SU-DHL-6 (cell line): ENCODE results near the gene SLC5A11.

Experiments used
- H2AFZ ChIP-seq: fragments of 200-600 bp; sonication (generic); 2 replicates; pipeline ENCODE4 v1.6.1; 2014; ENCODE audit warnings: low read depth, mild to moderate bottlenecking, moderate library complexity, mixed read lengths, antibody characterized with exemption, low read length; ENCODE audit not compliant: severe bottlenecking
- H3F3A ChIP-seq: fragments of 200-600 bp; shearing (Covaris generic); 2 replicates; pipeline ENCODE4 v1.6.0; 2016; ENCODE audit warnings: antibody characterized with exemption, mild to moderate bottlenecking; ENCODE audit not compliant: insufficient read depth
- H3K27ac ChIP-seq: fragments of 200-600 bp; sonication (generic); 2 replicates; pipeline ENCODE4 v1.5.1; 2016; ENCODE audit warnings: low read depth, mild to moderate bottlenecking, low read length, moderate library complexity, mixed read lengths
- H3K27me3 ChIP-seq: fragments of 200-600 bp; sonication (generic), shearing (Covaris generic); 2 replicates; pipeline ENCODE4 v1.6.0; 2014; ENCODE audit warnings: mild to moderate bottlenecking, low read length
- H3K36me3 ChIP-seq: fragments of 200-600 bp; sonication (generic); 2 replicates; pipeline ENCODE4 v1.6.1; 2014; ENCODE audit warnings: mild to moderate bottlenecking, low read length, mixed read lengths
- H3K4me2 ChIP-seq: fragments of 300-600, 200-600 bp; shearing (Covaris generic), sonication (generic); 2 replicates; pipeline ENCODE4 v1.6.0; 2014; ENCODE audit warnings: low read length, low read depth, mild to moderate bottlenecking; ENCODE audit not compliant: poor library complexity, severe bottlenecking
- H3K4me3 ChIP-seq: fragments of 200-600 bp; sonication (generic); 2 replicates; pipeline ENCODE4 v1.5.1; 2014; ENCODE audit warnings: antibody characterized with exemption, low read length, mild to moderate bottlenecking, mixed read lengths; ENCODE audit not compliant: insufficient read depth, poor library complexity, severe bottlenecking
- H3K79me2 ChIP-seq: fragments of 200-600 bp; sonication (generic); 2 replicates; pipeline ENCODE4 v1.6.1; 2014; ENCODE audit warnings: mild to moderate bottlenecking, low read length, moderate library complexity; ENCODE audit not compliant: insufficient read depth
- H3K9ac ChIP-seq: fragments of 200-600 bp; sonication (generic); 2 replicates; pipeline ENCODE4 v1.7.0; 2014; ENCODE audit warnings: mild to moderate bottlenecking, low read length
- H3K9me2 ChIP-seq: fragments of 200-600 bp; sonication (generic); replicated peaks from 2 replicates; pipeline ENCODE4 v1.6.1; 2014; ENCODE audit warnings: low read length; ENCODE audit not compliant: insufficient read depth
- H3K9me3 ChIP-seq: fragments of 200-600 bp; sonication (generic); 2 replicates; pipeline ENCODE4 v1.6.1; 2014; ENCODE audit warnings: low read length, mixed read lengths; ENCODE audit not compliant: insufficient read depth
- H4K20me1 ChIP-seq: fragments of 200-600 bp; sonication (generic); 2 replicates; pipeline ENCODE4 v1.6.1; 2014; ENCODE audit warnings: low read depth, mild to moderate bottlenecking, antibody characterized with exemption, low read length, moderate library complexity, mixed read lengths
- CTCF ChIP-seq: fragments of 200-600 bp; sonication (generic); IDR thresholded peaks from one replicate; pipeline ENCODE4 v1.5.1; 2017; ENCODE audit warnings: antibody characterized with exemption, mild to moderate bottlenecking, low read length, moderate library complexity; ENCODE audit not compliant: insufficient read depth, poor library complexity, severe bottlenecking
- EZH2phosphoT487 ChIP-seq: fragments of 200-600 bp; sonication (generic), shearing (Covaris generic); conservative IDR thresholded peaks from 2 replicates; pipeline ENCODE4 v1.6.1; 2018; ENCODE audit warnings: mild to moderate bottlenecking, antibody characterized with exemption, low read length, moderate library complexity, mixed read lengths

SLC5A11 gene

GRCh38 chr16:24822974-24823373, 22.8 kb upstream of the SLC5A11 start:
- Histone ChIP-seq H3F3A (no peaks in the 10 kb centered on the region; the same call in 1 of the 2 replicates), H3K36me3 (peaks cover 5% of the 10 kb centered on the region; the same call in 1 of the 2 replicates), H3K27ac (no peak overlapping the region), H2AFZ (no peak overlapping the region), H3K9me3 (no peaks in the 10 kb centered on the region), H3K9ac (no peak overlapping the region), H3K9me2 (no peaks in the 10 kb centered on the region), H3K79me2 (no peaks in the 10 kb centered on the region), H4K20me1 (no peaks in the 10 kb centered on the region), H3K4me2 (no peak overlapping the region), H3K4me3 (no peak overlapping the region), H3K27me3 (no peaks in the 10 kb centered on the region)
- no peak for TF ChIP-seq EZH2phosphoT487
- no peak for TF ChIP-seq CTCF

- Histone ChIP-seq H4K20me1 (no peaks in the 10 kb centered on the region), H3K4me3 (no peak overlapping the region), H3K9ac (no peak overlapping the region), H3K27me3 (no peaks in the 10 kb centered on the region), H3K36me3 (peaks cover 5% of the 10 kb centered on the region; the same call in 1 of the 2 replicates), H2AFZ (no peak overlapping the region), H3K9me2 (no peaks in the 10 kb centered on the region), H3F3A (no peaks in the 10 kb centered on the region; the same call in 1 of the 2 replicates), H3K9me3 (no peaks in the 10 kb centered on the region), H3K27ac (no peak overlapping the region), H3K4me2 (no peak overlapping the region), H3K79me2 (no peaks in the 10 kb centered on the region)
- TF ChIP-seq CTCF (no peak), EZH2phosphoT487 (no peak)
Observed at GRCh38 chr16:24825696-24826095, 20.1 kb upstream of the SLC5A11 start.

GRCh38 chr16:24826096-24826690, 19.6 kb upstream of the SLC5A11 start:
- TF ChIP-seq CTCF (no peak), EZH2phosphoT487 (no peak)
- Histone ChIP-seq H2AFZ (no peak overlapping the region), H3K9me3 (no peaks in the 10 kb centered on the region), H3K4me3 (no peak overlapping the region), H3K9me2 (no peaks in the 10 kb centered on the region), H3K79me2 (no peaks in the 10 kb centered on the region), H4K20me1 (no peaks in the 10 kb centered on the region), H3K9ac (no peak overlapping the region), H3F3A (no peaks in the 10 kb centered on the region; the same call in 1 of the 2 replicates), H3K27me3 (no peaks in the 10 kb centered on the region), H3K4me2 (no peak overlapping the region), H3K27ac (no peak overlapping the region), H3K36me3 (peaks cover 5% of the 10 kb centered on the region; the same call in 1 of the 2 replicates)
